Uterus (tissue), 2 donors: ENCODE data around the gene LDB1.

Experiments used
- POLR2A ChIP-seq, 2 donors: fragments of 450-650 bp; IDR thresholded peaks; one replicate each; pipeline ENCODE4 v1.6.1; 2016; ENCODE audit warnings: antibody characterized with exemption in 2 of 2, mild to moderate bottlenecking in 1 of 2, moderate library complexity in 1 of 2
- TF ChIP-seq, protein P1 (sequence below), 4 experiments: fragments of 200-600 bp in 2 of 4; fragments of 450-650 bp in 2 of 4; sonication (generic) in 2 of 4; IDR thresholded peaks; one replicate each; pipeline ENCODE4 v1.5.1; 2016 to 2019; ENCODE audit warnings: antibody characterized with exemption in 4 of 4, mild to moderate bottlenecking in 2 of 4, moderate library complexity in 1 of 4

DNA sequence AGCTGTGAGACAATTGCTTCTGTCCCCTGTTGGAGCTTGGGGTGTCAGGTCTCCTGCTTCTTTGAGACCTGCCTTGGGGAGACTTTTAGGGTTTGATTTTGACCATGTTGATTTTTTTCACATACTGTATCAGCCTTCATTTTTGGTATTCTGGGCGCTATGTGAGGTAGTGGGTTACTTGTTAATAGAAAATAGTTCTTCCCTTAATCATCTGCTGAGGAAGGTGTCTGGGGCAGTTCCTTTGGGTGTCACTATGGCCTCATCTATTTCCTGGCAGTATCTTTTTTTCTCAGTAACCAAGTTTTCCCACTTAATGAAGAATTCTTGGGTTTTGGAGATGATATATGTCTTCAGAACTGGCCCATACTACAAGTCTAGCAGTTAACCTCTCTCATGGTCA is 27.4 kb upstream of the LDB1 start:
- TF ChIP-seq, protein P1, sequence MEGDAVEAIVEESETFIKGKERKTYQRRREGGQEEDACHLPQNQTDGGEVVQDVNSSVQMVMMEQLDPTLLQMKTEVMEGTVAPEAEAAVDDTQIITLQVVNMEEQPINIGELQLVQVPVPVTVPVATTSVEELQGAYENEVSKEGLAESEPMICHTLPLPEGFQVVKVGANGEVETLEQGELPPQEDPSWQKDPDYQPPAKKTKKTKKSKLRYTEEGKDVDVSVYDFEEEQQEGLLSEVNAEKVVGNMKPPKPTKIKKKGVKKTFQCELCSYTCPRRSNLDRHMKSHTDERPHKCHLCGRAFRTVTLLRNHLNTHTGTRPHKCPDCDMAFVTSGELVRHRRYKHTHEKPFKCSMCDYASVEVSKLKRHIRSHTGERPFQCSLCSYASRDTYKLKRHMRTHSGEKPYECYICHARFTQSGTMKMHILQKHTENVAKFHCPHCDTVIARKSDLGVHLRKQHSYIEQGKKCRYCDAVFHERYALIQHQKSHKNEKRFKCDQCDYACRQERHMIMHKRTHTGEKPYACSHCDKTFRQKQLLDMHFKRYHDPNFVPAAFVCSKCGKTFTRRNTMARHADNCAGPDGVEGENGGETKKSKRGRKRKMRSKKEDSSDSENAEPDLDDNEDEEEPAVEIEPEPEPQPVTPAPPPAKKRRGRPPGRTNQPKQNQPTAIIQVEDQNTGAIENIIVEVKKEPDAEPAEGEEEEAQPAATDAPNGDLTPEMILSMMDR (IDR thresholded peaks at IDR 0.05) = no peak
- TF ChIP-seq POLR2A (IDR thresholded peaks at IDR 0.05) = no peak
